Diencephalon (tissue), 1 donor: ENCODE measurements around the gene EID2. TPM values are rescaled to one million over a fixed set of nuclear protein-coding genes. Genes with fewer than 3 reads are reported as not detected.

Experiments
- small RNA-seq: library from RNA; depleted of rRNA; stranded (forward); fragments of <200 nt; gene quantifications from one replicate; pipeline ENCODE3, GENCODE V24; 2014
- total RNA-seq: library from RNA; depleted of rRNA; stranded (reverse); fragments of >200 nt; gene quantifications from one replicate; pipeline ENCODE4 v1.2.3, GENCODE V29; 2014

The EID2 gene
- total RNA-seq, result 24.0 TPM

GRCh38 chr19:39539518-39540332 is at the start of gene EID2:
Gene EID2, minus strand, starts transcription at chr19:39540161. Its CDS starts 82 bp downstream, at chr19:39540079.

GRCh38 chr19:39532233-39533002 is 7.5 kb downstream of the EID2 start, which contains the start of gene EID2B:
Gene EID2B, minus strand, starts transcription at chr19:39532852. Its CDS starts 50 bp downstream, at chr19:39532802.

GRCh38 chr19:39514840-39515550 is 25.0 kb downstream of the EID2 start, which contains the start of gene SELENOV:
Gene SELENOV, plus strand, starts transcription at chr19:39515139. Its CDS starts 74 bp downstream, at chr19:39515213.

GRCh38 chr19:39498798-39499642 is 40.9 kb downstream of the EID2 start, which contains the start of gene DLL3:
Gene DLL3, plus strand, starts transcription at chr19:39498947. Its CDS starts 28 bp downstream, at chr19:39498975.

Small RNAs within 50 kb of the gene (small RNA-seq; reads per million reads assigned to genes)
- gene RPS29P24, result not detected

Other genes with a start within 250 kb of the EID2 start
- not detected for gene IFNL1, start 243.8 kb downstream of the EID2 start, total RNA-seq
- gene LRFN1, start 219.3 kb downstream of the EID2 start, total RNA-seq, result 10.6 TPM
- gene GMFG, start 204.1 kb downstream of the EID2 start, total RNA-seq, result 3.5 TPM
- gene SAMD4B, start 197.7 kb downstream of the EID2 start, total RNA-seq, result 23.1 TPM
- gene PAF1, start 149.1 kb downstream of the EID2 start, total RNA-seq, result 31.4 TPM
- 24.5 TPM for gene MED29, start 148.8 kb downstream of the EID2 start, total RNA-seq
- 1.8 TPM for gene ZFP36, start 133.3 kb downstream of the EID2 start, total RNA-seq
- gene PLEKHG2, start 127.5 kb downstream of the EID2 start, total RNA-seq, result 19.8 TPM
- gene RPS16, start 104.2 kb downstream of the EID2 start, total RNA-seq, result 146 TPM
- 54.4 TPM for gene SUPT5H, start 94.6 kb downstream of the EID2 start, total RNA-seq
- 48.9 TPM for gene TIMM50, start 59.3 kb downstream of the EID2 start, total RNA-seq
- gene DLL3, start 41.2 kb downstream of the EID2 start, total RNA-seq, result 17.5 TPM
- gene SELENOV, start 25.0 kb downstream of the EID2 start, total RNA-seq, result not detected
- 23.1 TPM for gene EID2B, start 7.3 kb downstream of the EID2 start, total RNA-seq
- not detected for gene LGALS13, start 62.4 kb upstream of the EID2 start, total RNA-seq
- not detected for gene LGALS16, start 115.8 kb upstream of the EID2 start, total RNA-seq
- gene LGALS14, start 164.3 kb upstream of the EID2 start, total RNA-seq, result 1.4 TPM
- not detected for gene CLC, start 197.9 kb upstream of the EID2 start, total RNA-seq
- not detected for gene LEUTX, start 238.7 kb upstream of the EID2 start, total RNA-seq